Posterior cingulate gyrus (tissue), 11 donors: ENCODE measurements around the gene GLRA2.

Experiments
- DNase-seq, 10 donors: peaks; one replicate each; pipeline versions ENCODE4 v3.0.0 to v3.0.0-alpha.2; 2020 to 2021; ENCODE audit warnings: mixed read lengths in 3 of 10
- intact Hi-C: fragments of 100-400 bp; cut with DNase I; formaldehyde crosslinking; loops from one replicate; pipeline ENCODE4 v1.15.1; 2023

GLRA2 gene

DNA sequence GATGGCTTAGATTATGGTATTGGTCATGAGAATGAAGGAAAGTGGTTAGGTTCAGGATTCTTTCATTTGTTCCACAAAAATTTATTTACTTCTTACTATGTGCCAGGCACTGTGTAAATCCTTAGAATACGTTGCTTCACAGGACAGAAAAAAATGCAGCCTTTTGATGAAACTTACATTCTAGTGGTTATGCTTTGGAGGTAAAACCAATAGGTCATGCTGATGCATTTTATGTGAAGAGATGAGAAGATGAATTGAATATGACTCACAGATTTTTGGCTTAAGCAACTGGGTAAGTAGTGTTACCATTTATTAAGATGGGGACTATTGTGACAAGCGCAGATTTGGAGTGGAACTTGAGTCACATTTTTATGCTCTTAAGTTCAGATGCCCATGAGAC is 165.3 kb downstream of the GLRA2 start:
- no peak for DNase-seq
- intact Hi-C loops: no loop called here

DNA sequence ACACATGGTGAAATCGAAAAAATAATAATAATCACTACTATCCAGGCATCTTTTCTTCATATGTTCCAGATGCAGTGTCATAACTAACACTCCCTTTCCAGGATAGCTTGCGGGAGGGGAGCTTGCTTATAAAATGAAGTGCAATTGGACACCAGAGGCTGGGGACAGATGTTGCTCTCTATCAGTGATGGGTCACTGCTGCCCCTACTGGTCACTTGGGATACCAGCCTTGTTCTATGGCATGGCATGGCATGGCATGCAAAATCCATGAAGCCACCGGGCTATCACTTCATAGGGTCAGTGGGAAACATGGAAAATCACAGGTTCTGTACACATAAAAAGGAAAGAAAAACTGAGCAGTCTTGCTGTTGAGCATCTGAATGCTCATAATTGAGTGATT is 168.1 kb downstream of the GLRA2 start:
- intact Hi-C loops: no loop called here
- no peak for DNase-seq

DNA sequence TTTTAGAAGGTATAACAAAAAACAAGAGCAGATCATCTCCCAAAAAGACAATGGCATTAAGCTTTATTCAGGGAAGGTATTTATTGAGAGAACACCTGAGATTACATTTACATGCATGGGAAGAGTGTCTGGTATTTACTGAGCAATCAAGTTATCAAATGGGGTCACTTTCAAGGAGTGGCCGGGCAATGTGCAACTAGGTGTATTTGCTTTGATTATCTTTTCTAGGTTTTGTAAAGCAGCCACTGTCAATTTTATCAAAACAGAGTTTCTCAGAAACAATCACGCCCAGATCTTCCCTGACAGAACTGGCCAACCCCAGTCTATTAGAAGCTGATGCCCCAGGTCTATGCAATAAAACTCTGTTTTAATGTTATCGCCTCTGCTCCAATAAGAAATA is 169.5 kb downstream of the GLRA2 start:
- intact Hi-C loops: no loop called here
- no peak for DNase-seq

DNA sequence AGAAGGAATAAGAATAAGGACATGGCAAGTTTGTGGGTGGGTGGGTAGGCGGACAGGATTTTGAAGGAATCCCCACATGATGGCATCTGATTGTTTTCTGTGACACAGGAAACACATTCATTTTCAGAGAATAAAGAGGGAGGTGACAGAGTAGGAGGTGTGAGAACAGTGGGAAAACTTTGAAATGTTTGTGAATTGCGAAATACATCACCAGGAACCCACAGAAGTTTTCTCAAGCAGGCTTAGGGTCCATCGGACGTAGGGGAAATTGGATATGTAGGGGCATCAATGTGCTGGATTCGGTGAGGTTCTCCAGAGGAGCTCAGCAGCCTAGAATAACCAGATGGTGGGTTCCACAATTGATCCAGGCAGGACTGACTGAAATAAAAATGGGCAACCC is 171.6 kb downstream of the GLRA2 start:
- intact Hi-C loops: no loop called here

DNA sequence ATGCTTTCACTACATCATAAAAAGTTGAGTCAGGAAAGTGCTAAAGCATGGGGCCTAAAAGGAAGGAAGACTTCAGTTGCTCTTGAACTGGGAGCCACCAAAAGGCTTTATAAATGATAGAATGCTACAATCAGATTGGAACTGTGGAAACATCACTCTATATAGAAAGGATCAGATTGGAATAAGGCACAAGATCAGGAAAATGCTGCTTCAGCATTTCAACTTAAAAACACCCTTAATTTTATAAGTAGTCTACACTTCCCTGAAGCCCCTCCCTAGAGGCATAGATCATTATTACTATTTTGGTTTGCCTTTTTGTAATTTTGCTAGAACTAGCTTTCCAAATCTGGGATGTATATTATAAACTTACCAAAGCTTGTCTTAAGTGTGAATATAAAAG is 172.8 kb downstream of the GLRA2 start:
- intact Hi-C loops: no loop called here
- no peak for DNase-seq

More for the DNA sequence above, 171.6 kb downstream of the GLRA2 start:
- DNase-seq: no peak

DNA sequence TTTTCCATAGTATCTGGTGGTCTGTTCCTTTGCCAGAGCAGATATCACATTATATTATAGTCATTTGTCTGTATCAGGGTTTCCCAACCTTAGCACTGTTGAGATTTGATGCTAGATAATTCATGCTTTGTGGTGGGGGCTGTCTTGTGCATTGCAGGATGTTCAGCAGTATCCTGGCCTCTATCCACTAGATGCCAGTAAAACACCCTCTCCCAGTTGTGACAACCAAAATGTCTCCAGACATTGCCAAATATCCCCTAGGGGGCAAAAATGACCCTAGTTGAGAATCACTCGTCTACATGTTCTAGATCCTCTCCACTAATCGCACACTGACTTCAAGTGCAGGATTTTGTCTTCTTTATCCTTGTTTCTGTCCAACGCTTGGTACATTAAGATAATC is 182.8 kb downstream of the GLRA2 start:
- DNase-seq: no peak
- intact Hi-C loops: no loop called here

DNA sequence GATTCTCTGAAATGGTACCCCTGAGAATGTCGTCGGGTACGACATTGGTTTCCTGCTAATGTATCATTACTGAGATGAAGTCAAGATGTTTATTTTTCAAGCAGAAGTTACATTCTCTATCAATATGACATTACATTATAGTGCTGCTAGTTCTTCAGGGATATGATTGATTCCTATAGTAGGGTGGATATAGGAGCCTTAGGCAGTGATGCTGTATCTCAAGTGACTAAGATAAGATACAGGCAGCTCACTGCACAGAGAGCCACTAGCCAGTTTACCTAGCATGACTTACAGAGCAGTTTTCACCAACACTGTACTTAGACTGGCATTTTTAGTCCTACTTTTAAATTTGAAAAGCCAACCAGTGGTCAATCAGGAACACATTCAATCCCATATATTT is 188.6 kb downstream of the GLRA2 start:
- intact Hi-C loops: no loop called here
- no peak for DNase-seq

DNA sequence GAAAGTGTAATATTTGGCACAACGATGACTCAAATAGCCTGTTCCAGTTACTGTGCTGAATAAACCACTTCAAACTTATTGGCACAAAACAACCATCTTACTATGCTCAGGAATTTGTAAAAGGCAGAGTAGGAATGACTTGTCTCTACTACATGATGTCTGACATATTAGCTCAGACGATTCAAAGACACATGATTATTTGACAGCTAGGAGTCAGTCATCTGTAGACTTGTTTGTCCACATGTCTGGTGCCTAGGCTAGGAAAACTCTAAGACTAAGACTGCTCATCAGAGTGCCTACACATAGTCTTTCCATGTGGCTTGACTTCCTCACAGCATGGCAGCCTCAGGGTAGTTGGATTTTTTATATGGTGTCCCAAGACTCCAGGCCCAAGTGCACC is 189.1 kb downstream of the GLRA2 start:
- intact Hi-C loops: no loop called here
- no peak for DNase-seq

DNA sequence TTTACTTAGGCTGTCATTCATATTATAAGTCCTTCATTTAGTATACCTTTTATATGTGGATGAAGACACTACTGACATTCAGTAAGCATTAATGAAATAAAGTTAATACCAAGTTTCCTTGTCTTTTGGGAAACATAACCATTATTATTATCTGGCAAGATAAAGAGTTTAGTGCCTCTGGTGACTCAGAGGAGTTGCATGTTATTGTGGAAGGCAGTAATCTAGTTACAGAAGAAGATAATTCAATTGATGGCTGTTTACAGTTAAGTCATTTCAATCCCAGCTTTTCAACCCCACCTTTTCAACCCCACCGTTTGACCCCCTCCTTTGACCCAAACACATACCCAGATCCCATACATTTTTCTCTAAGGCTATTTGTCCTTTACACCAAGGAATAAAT is 199.7 kb downstream of the GLRA2 start:
- intact Hi-C loops: no loop called here
- no peak for DNase-seq

DNA sequence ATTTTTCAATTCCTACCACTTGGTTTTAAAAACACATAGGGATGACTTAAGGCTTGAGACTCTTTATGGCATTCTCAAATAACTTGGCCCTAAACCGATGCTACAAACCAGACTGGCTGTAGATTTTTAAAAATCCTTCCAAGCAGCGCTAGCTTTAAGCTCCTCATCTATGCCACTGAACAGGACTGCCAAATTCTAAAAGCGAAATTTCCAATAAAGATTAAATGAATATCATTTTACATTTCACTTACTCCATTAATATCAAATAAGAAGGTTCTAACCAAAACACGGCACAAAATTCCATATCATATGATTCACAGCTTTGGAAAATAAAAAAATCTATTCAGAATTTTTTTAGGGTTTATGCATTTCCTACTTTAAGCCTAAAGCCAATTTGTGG is 209.3 kb downstream of the GLRA2 start:
- intact Hi-C loops: no loop called here
- no peak for DNase-seq

DNA sequence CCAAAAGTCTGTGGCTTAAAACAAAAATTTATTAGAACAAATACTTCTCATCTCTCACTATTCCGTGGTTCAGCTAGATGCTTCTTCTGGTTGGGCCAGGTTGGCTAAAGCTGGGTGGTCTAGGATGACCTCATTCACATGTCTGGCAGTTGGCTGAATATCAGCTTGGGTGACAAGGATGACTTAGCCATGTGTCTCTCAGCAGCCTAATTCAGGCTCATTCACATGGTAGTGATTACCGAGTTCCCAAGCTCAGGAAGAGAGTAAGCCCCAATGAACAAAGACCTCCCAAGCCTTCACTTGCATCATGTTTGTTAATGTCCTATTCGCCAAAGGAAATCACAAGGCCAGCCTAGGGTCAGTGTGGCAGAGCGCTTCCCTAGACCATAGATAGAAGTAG is 224.1 kb downstream of the GLRA2 start:
- DNase-seq: no peak
- intact Hi-C loops: no loop called here

DNA sequence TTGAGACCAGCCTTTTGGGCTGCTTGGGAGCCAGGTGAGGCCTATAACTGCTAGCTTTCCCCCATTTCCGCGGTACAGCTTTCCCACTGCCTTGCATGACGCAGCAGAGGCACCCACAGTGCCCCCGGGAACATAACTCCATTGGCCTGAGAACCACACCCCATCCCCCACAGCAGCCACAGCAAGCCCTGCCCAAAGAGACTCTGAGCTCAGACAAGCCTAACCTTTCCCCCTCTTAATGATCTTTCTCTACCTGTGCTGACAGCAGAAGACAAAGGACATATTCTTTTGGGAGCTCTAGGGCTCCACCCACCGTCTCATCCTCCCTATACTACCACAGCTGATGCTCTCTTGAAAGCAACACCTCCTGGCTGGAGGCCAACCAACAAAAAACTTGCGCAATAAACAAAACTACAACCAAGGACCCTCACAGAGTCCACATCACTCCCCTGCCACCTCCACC is 228.7 kb downstream of the GLRA2 start:
- DNase-seq: peak in 1 of 10 donors; percentile 37
- intact Hi-C loops: no loop called here

DNA sequence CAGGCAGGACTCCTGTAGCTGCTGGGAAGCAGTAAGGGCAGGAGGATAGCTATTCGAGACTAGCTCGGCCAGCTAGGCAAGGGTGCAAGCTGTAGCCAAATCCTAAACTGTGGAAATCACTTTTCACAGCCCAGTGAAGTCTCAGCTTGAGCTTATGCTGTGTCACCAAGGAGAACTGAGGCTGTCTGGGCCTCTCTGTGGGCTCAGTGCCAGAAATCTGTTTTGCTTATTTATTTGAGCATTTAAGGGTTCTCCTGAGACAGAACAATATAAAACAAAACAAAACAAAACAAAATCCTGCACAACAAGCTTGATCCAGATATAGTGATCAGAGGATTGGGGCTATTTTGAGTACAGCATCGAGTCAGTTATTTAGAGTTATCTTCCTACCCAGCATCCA is 246.1 kb downstream of the GLRA2 start:
- intact Hi-C loops: no loop called here
- no peak for DNase-seq

DNA sequence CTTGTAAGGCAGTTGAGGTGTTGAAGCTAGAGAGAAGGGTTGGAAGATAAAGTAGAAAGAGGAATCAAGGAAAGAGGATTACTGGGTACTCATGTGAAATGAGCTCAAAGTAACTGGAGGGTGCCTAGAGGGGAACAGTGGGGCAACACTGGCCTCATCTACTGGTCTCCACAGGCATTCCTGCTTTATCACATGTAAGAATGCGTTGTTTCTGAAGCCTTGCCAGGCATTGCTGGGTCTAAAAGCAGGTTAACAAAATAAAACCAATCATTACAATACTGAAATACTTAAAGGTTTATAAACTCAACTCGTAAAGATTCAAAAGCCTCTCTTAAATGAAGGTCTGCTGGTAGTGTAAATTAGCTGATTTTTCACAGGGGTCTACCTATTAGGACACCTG is 247.6 kb downstream of the GLRA2 start:
- DNase-seq: no peak
- intact Hi-C loops: no loop called here

DNA sequence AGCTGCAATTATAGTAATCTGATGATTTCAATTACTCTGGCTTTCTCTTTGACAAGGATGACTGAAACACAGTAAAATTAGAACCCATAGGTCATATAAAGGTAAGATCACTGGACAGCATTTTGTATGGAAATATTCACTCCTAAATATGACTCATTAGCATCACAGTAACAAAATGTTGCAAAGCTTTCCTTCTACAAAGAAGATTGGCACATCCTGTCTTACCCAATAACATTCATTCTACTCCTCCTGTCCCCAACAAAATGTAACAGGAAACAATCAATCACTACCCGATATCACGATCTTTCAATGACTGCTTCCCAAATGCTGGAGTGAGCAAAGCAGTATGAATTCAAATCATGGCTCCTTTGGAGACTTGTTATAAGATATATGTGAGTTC is 248.2 kb downstream of the GLRA2 start:
- DNase-seq: no peak
- intact Hi-C loops: no loop called here

DNA sequence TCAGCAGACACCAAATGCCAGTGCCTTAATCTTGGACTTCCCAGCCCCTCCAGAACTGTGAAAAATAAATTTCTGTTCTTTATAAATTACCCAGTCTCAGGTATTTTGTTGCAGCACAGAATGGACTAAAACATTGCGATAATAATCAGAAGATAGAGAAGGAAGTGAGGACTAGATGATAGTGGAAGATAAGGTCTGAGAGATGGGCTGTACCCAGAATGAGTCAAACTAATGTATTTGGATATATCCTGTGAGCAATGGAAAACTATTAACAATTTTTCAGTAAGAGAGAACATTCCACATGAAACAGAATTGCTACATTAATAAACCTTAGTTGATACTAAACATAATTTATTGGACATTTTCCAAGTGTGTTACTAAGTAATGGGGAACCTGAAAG is 250.2 kb downstream of the GLRA2 start:
- intact Hi-C loops: no loop called here
- DNase-seq: no peak
